OCI-LY1 (cell line): ENCODE data around the gene METRN.

Experiments used
- CTCF ChIP-seq: fragments of 200-600 bp; sonication (generic), shearing (Covaris generic); IDR thresholded peaks from 2 replicates; pipeline ENCODE4 v1.5.1; 2017; ENCODE audit warnings: mild to moderate bottlenecking, antibody characterized with exemption, low read length, moderate library complexity, mixed read lengths
- EZH2 ChIP-seq: fragments of 200-600 bp; sonication (generic), shearing (Covaris generic); IDR thresholded peaks from 2 replicates; pipeline ENCODE4 v1.8.0; 2017; ENCODE audit warnings: borderline replicate concordance, mixed run types, mild to moderate bottlenecking, antibody characterized with exemption, low read length, moderate library complexity, mixed read lengths

GRCh38 chr16:749010-749409 lies 34.1 kb downstream of the METRN start:
- TF ChIP-seq EZH2 = no peak
- TF ChIP-seq CTCF = no peak
